SHP77 treated with DMSO at 0.1 percent for 48 hours (cell line): ENCODE data around the gene TNPO2.

Experiments used
- DNase-seq: peaks from one replicate; lab custom pipeline; 2025; lab: John Stamatoyannopoulos, UW

The TNPO2 gene

DNA sequence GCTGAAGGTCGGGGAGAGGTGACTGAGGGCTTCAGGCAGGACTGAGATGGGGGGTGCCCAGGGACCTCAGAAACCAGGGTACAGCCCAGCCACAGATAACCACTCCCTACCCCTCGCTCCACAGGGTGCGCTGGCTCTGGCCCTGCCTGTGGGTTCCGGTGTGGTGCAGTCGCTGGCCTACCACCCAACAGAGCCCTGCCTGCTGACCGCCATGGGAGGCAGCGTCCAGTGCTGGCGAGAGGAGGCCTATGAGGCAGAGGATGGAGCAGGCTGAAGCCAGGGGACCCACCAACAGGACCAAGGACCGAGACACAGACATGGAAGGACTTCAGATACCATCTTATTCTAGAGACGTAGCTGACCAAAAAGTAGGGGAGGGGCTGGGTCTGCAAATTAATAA lies 48.3 kb downstream of the TNPO2 start:
- DNase-seq, result no peak

DNA sequence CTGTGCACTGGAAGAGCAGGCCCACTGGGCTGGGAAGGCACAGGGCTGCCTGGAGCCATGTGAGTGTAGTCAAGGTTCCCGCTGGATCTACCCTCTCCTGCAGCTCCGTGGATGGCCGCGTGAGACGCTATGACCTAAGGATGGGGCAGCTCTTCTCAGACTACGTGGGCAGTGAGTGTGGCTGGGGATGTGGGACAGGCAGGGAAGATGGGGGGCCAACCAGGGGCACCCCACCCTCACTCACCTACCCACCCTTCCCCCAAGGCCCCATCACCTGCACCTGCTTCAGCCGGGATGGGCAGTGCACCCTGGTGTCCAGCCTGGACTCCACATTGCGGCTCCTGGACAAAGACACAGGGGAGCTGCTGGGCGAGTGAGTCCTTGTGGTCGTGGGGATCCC lies 51.0 kb downstream of the TNPO2 start:
- no peak for DNase-seq

DNA sequence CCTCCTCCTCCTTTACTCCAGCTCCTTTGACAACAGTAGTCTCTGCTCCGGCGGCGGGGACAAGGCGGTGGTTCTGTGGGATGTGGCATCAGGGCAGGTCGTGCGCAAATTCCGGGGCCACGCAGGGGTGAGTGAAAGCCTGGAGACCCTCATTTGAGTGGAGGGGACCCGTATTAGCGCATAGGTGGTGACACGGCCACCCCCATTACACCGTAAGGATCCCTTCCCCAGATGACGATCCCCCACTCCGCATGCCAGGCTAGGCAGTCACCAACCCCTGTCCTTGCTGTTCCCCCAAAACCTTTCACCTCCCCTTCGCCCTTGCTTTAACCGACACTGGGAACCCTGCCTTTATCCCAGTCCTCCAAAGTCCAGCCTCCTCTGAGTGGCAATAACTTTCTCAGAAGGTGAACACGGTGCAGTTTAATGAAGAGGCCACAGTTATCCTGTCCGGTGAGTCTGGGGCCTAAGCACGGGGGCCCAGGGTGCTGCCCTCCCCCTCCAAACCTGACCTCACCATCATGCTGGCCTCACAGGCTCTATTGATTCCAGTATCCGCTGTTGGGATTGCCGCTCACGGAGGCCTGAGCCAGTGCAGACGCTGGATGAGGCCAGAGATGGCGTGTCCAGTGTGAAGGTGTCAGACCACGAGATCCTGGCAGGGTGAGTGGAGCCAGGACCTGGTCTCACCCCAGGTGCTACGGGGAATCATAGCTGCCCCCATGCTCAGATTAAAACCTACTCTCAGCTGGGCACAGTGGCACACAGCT lies 53.4 kb downstream of the TNPO2 start:
- no peak for DNase-seq

DNA sequence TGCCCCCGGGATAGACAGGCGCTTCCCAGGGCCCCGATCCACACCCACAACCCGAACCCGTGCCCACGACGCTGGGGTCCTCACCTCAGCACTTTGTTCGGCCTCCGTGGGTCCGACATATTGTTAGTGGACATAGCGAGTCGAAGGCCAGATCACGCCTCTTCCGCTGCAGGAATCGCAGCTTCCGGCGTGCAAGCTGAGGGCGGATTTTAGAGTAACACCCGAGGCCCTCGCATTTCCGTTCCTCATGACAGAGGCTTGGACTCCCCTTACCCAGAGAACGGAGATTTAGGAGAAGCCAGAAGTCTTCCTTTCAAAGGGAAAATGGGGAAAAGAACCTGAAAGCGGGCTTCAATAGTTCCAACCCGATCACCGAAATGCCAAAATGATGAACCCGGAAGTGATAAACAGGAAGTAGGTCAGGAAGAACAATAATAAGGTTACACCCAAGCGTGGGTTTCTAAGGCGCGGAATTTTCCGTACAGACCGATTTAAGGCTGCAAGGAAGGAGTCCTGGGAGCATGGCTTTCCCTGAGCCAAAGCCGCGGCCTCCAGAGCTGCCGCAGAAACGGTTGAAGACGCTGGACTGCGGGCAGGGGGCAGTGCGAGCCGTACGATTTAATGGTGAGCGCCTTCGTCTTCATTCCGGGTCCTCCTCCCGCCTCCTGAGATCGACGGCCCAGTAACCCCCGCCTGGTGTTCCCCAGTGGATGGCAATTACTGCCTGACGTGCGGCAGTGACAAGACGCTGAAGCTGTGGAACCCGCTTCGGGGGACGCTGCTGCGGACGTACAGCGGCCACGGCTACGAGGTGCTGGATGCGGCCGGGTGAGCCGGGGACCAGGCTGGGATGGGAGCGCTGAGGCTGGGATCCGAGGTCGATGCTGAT lies 54.2 kb downstream of the TNPO2 start:
- peak; percentile 40 for DNase-seq

DNA sequence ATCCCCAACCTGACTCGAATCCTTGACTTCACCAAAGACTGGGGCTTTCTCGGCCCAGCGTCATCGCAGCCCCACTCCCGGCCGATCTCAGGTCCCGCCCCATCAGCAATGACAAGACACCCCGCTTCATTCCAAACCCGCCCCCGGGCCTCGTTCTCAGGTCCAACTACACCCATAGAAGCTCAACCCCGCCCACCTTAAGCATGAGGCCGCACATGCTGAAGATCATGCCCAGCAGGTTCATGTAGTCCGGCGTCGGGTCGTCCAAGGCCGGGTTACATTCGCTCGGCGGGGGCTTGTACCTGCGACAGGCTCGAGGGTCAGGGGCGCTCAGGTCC lies 54.8 kb downstream of the TNPO2 start:
- no peak for DNase-seq

DNA sequence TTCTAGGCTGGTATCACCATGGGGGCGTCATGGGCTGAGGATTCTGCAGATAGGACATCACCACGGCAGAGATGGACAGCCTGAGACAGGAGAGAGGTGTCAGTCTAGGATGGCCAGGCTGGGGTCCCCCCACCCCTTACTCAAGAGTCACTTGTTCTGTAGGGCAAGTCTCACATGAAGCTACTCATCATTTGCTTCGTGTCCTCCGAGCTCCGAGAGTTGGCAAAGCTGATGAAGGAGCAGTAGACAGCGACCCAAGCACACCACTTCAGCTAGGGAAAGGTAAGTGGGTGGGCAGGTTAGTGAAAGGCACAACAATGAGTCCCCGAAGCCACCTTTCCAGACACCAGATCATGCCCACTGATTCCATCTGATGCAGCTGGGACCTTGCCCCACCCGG lies 55.4 kb downstream of the TNPO2 start:
- DNase-seq, result no peak

DNA sequence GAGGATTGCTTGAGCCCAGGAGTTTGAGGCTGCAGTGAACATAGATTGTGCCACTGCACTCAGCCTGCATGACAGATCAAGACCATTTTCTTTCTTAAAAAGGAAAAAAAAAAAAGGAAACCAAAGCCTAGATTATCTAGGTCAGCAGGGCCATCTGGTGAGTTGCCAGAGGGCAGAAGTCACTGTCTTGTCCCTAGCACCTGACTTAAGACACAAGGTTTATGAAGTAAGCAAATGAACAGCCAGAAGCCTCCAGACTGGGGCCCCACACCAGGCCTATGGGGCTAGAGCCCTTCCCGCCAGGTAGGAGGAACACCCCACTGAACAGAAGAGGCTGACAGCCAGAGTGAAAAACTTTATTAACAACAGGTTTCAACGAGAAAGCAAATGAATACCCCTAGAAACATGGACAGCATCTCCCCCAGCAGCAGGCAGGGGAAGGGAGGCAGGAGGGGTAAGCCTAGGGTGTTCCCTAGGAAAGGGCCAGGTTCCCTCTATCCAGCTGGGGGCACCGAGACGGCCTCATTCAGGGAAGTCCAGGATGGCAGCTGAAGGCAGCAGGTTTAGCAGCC lies 55.9 kb downstream of the TNPO2 start:
- no peak for DNase-seq

DNA sequence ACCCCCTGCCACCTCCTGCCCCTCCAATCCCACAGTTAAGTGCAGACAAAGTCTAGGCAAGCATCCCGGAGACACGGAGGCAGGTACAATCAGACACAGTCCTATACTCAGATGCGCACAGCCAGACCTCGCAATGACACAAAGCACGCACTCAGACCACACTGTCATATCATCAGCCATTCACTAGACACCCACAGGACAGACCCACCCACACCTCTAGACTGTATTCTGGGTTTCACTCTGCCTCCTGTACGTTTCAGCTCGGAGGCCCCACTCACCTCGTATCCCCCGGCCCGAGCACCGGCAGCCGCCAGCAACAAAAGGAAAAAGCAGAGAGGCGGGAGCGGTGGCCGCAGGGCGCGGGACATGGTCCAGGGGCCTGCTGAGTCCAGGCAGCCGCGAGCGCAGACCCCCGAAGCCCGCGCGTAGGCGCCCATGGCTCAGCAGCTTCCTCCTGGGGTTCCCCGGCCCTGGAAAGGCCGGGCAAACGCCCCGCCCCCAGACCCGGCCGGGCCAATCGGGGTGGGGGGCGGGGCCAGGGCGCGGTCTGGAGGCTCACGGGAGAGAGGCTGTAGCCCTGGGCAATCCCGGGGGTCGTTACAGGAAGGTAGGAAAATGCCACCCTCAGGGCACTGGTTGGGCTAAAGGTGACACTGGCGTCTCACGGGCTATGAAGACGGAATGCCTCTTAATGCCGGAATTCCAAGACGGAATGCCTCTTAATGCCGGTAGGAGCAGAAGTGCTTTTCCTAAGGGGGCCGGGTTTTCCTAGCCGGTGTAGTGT lies 57.3 kb downstream of the TNPO2 start, which contains the start of the genes MAN2B1 and WDR83:
MAN2B1 (minus strand) TSS at position 478 of the 784 bp plus-strand sequence; CDS start at position 437, 41 bp downstream.
WDR83 (plus strand) TSS at position 543 of the 784 bp plus-strand sequence. CDS start 2,984 bp downstream, outside the sequence.
- peak; percentile 30 for DNase-seq

DNA sequence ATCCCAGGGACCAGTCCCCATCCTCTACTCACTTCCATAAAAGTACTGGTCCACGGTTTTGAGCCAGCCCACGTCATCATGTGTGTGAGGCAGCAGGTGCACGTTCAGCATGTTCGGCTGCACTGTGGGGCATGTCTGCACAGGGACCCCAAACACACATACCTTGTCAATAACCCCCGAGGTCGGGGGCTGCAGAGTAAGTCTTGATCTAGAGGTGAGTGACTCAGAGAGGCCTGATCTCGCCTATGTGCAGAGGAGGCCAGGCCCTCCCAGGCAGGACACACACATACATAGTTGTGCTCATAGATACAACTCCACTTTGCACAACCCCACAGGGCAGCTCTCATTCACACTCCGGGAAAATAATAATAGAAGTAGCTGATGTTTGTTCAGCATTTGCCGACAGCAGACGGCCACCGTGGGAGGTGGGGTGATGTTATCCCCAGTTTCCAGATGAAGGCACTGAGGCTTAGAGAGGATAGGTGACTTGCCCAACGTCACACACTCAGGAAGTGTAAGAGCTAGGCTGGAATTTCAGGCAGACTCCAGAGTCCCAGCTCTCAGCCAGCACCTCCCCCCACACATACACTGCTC lies 58.0 kb downstream of the TNPO2 start:
- DNase-seq, result no peak

DNA sequence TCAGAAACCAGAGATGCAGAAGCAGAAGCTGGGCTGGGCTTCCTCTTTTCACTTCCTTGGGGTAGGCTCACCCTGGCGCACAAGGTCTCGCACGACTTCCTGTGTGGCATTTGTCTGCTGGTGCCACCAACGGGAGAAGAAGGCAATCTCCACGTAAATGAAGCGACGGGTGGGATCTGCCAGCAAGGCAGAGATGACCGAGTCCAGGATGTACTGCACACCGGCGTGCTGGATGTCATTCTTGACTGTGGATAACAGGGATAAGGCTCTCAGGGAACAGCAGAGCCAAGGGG lies 58.5 kb downstream of the TNPO2 start:
- DNase-seq, result no peak

DNA sequence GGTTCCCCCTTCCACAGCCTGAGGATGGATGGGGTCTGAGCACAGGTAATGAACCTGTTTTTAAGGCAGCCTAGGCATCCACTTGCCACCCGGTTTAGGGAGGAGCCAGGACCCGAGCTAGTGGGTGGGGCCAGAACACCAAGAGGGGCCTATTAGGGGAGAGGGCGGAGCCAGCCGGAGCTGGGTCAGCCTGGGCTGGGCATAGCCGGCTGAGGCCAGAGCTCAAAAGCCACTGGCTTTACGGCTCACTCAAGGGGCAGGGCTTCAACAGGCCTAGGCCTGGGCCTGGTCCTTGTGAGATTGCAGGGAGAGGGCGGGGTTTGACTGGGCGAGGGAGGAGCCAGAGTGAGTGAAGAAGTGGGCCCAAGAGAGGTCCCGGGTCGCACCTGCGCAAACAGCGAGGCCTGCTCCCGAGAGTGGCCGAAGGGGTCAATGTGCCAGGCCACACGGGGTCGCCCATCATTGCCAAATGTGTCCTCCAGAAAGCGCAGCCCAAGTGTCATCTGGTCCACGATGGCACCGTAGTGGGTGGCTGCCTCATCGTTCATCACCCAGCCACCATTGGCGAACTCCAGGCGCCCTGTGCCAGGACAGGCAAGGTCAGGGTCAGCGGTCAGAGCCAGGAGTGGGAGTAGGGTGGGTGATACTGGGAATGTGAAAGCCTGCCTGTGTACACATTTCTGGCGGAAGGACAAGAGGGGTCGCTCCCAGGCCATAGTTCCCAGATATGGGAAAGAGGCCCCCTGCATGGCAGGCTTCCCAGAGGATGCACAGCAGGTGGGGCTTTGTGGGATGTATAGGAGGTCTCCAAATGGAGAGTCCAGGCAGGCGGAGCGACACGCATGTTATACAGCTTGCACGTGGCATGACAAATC lies 59.1 kb downstream of the TNPO2 start:
- no peak for DNase-seq

DNA sequence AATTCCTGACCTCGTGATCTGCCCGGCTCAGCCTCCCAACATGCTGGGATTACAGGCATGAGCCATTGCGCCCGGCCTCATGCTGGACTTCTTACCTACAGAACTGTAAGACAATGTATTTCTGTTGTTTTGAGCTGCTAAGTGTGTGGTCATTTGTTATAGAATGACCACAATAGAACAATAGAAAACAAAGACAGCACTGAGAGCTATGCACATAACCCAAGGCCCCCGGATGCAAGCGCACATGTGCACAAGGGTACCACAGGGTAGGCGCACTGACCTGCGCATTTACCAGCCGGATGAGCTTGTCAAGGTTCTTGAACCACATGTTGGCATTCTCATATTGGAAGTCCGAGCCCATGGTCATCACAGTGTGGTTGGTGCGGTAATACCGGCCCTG lies 62.8 kb downstream of the TNPO2 start:
- no peak for DNase-seq

DNA sequence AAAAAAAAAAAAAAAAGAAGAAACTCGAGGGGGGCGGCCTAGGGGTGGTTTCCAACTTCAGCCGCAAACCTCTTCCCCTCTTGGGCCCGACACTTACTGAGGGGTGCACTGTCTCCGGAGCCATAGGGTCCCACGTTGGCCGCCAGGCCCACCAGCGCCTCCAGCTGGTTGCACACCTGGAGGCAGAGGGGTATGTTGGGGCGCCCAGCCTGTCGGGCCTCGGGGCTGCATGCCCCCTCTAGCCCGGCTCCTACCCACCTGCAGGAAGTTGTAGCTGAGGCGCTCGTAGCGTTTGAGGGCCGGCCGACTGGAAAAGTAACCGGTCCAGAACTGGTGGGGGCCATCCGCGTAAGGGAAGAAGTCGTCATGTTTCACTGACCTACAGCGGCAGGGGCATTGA lies 65.8 kb downstream of the TNPO2 start:
- DNase-seq, result no peak

DNA sequence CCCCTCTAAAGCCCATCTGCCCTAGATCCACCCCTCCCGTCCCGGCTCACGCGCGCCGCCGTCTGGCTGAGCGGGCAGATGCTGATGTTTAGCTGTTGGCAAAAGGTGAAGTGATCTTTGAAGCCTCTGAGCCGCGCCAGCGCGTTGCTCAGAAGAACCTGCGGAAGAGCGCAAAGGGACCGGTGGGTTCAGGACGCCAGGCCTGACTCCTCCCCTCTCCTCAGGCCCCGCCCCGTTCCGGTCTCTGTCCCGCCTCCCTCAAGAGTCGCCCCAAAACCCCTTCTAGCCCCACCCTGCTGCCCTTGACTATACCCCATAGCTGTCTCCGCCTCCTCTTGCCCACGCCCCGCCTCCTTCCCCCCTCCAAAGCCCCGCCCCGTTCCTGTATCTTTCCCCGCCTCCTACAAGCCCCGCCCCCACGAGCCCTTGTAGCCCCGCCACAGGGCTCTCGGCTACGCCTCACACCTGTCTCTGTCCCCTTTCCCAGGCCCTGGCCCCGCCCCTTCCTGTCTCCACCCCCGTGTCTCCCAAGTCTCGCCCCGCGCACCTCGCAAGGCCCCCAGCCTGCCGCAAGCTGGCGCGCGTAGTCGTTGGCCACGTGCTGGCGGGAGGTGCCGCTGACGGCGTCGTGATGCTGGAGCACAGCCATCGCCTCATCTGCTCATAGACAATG lies 66.7 kb downstream of the TNPO2 start:
- no peak for DNase-seq

DNA sequence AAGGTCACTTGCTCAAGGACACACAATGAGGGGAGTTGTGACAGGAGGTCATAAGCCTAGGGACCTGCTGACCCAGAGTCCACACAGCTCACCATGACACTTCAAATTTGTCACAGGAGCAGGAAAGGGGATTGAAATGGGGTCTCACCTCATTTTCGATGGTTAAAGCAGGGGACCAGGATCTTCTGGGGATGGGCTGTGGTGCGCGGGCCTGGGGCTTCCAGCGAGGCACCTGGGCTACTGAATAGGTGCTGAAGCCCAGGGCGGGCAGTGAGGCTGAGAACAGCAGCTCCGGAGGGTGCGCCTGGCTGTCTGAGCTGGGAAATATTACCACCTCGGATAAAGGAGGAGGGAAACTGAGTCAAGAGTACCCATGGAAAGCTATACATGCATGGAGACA lies 68.2 kb downstream of the TNPO2 start:
- no peak for DNase-seq

DNA sequence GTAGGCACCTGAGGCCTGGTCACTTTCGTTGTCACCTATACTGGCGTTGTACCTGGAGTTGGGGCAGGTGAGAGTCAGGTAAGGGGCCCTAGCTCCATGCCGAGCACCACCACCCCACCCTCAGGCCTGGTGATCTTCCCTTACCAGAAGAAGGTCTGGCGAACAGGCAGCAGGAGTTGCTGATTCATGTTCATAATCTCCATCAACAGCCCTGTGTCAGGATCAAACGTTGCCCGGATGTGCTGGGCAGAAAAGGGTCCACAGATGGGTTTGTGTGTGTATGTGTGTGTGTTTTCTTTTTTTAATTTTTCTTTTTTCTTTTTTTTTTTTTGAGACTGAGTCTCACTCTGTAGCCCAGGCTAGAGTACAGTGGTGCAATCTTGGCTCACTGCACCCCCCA lies 71.5 kb downstream of the TNPO2 start:
- no peak for DNase-seq

DNA sequence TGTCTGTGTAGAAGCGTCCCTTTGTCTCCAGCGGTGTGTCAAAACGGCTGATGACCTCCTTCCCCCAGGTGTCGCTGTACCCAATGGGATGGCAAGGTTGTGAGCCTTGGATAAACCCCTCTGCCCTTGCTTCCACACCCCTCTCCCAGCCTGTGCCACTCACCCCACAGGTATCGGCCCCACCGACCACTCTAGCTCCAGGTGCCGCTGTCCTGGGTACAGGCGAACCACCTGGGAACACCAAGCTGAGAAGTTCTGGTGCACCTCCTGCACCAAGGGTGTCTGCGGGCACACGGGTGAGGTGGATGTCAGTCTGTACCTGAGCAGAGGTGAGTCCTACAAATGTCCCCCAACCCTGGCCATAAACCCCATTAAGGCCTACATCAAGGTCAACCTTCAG lies 73.8 kb downstream of the TNPO2 start:
- no peak for DNase-seq
